ENCODE results near the gene CLCN3. TPM values are rescaled to one million over a fixed set of nuclear protein-coding genes. Genes with fewer than 3 reads are reported as not detected.

Gene CLCN3
- 38.0 and 47.8 TPM in 2 replicates for total RNA-seq

GRCh38 chr4:169619958-169620879 is at the start of gene CLCN3:
Gene CLCN3, plus strand, starts transcription at chr4:169620578. Its CDS starts 15,351 bp downstream, at chr4:169635929.

DNA sequence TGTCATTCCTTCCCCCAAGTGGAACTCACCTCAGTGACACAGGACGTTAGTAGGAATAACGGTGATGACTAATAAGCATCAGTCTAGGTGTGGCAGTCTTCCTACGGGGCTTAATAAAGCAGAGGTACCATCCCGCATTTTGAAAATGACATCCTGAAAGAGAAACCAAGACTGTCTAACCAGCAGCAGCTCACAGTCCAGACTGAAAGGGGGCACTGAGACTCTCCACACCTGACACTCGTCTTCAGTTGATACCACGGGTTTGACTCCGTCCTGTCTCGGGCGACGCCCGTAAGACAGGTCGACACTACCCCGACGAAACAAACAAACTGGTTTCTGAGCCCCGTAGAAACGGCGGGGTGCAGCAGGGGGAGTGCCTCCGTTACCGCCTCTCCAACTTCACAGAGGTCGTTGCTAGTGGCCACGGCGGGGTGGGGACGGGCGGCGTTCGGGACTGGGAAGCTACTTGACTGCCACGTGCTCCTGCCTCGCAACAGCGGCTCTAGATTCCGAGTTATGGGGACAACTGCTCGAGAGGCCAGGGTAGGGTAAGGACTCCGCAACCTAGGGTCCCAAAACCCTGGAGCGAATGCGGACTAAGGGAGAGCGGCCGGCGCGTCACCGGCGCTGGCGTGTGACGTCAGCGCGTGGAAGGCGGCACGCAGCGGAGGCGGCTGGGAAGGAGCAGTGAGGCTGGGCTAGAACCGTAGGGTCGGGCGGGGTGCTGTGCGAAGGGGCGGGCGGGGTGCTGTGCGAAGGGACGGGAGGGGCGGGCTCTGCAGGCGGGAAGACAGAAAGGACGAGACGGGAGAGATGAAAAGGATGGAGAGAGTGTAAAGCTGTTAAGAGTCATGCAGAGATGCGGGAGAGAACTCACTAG is 8.1 kb upstream of the CLCN3 start, which contains the start of gene NEK1:
NEK1 (minus strand) TSS at position 593 of the 880 bp plus-strand sequence. CDS start 9,953 bp downstream, outside the sequence.

DNA sequence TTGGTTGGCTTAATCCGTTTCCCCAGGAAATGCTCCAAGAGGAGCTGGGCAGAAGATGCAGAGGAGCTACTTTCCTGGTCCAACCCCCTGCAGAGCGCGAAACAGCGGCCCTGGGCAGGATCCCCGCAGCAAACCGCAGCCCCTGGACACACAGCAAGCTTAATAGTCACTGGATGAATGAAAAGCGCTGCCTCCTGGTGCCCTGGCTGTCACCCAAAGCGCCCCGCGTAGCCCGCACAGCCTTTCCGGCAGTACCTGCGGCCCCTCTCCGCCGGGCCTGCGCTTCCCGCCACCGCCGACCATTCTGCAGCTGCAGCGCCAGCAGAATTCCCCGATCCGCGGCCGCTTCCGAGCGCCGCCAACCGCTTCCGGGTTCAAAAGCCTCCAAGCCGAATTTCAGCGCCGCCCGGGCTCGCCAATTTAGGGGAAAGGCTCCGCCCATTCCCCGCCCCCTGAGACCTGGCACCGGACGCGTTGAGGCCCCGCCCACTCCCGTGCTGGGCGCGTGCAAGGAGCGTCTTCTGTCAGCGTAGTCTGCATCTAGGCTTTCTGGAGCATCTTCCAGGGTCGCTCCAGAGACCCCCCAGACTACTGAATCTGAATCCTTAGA is 137.3 kb downstream of the CLCN3 start, which contains the start of gene HPF1:
HPF1 (minus strand) TSS at position 370 of the 610 bp plus-strand sequence; CDS start at position 303, 67 bp downstream.

Other genes with a start within 250 kb of the CLCN3 start
- gene NEK1, start 8.0 kb upstream of the CLCN3 start, total RNA-seq = 7.4 and 10.3 TPM in 2 replicates
- 15.2 and 19.7 TPM in 2 replicates for gene HPF1, start 137.4 kb downstream of the CLCN3 start, total RNA-seq